DND-41 (cell line): ENCODE results near the gene ROPN1B.
"Not testable (repeated sequence)": the region's sequence is repeated elsewhere in the genome, so short reads cannot be mapped to it uniquely, and the experiment has no call there.

Experiments
- CTCF ChIP-seq: IDR thresholded peaks from 2 replicates; pipeline ENCODE4 v1.5.1; 2012; ENCODE audit warnings: borderline replicate concordance, low read length, moderate library complexity, mild to moderate bottlenecking; ENCODE audit not compliant: poor library complexity, severe bottlenecking; ENCODE audit errors: extremely low read depth
- EZH2 ChIP-seq: IDR thresholded peaks from 3 replicates; pipeline ENCODE4 v1.6.1; 2012; ENCODE audit warnings: borderline replicate concordance, low read depth, mild to moderate bottlenecking, moderate library complexity, low read length, inconsistent platforms; ENCODE audit not compliant: severe bottlenecking

- not testable (repeated sequence) for TF ChIP-seq CTCF, EZH2
These were observed 43.3 kb upstream of the ROPN1B start for GRCh38 chr3:125925727-125926126.
